ENCODE data around the gene PGAP2. TPM values are rescaled to one million over a fixed set of nuclear protein-coding genes. Genes with fewer than 3 reads are reported as not detected.
"Not testable (repeated sequence)": the region's sequence is repeated elsewhere in the genome, so short reads cannot be mapped to it uniquely, and the experiment has no call there.

The PGAP2 gene
- 10 to 100 TPM; 17.8 to 19.3 TPM for total RNA-seq
- 9.5 to 10.6 reads per million in 2 donors for total RNA-seq

GRCh38 chr11:3807909-3808860 lies at the start of gene PGAP2:
TSS of gene PGAP2 (plus strand) at chr11:3808560. CDS start at chr11:3811260, 2,700 bp downstream.
- peaks cover 19% of the 10 kb centered on the region for H3K4me1 Mint-ChIP-seq
- ATAC-seq, result peak; percentile 73

GRCh38 chr11:3764266-3764665 lies 44.1 kb upstream of the PGAP2 start:
- DNase-seq, result no peak
- no peaks in the 10 kb centered on the region for H3K9me3 ChIP-seq (ENCODE audit: control insufficient read depth, low read length, poor library complexity, severe bottlenecking)
- peaks cover 4% of the 10 kb centered on the region for H3K36me3 Mint-ChIP-seq (ENCODE audit: low read depth)
- peak overlapping the region; percentile 14 for H3K27ac Mint-ChIP-seq
- H3K27me3 Mint-ChIP-seq, result no peaks in the 10 kb centered on the region
- H3K4me1 Mint-ChIP-seq, result no peaks in the 10 kb centered on the region
- ATAC-seq, result no peak
- H3K4me3 Mint-ChIP-seq, result no peak overlapping the region

More at GRCh38 chr11:3807909-3808860, at the start of gene PGAP2:
- peak within 1 kb of the TSS; percentile 96 for H3K4me3 Mint-ChIP-seq
- no peaks in the 10 kb centered on the region for H3K27me3 Mint-ChIP-seq
- peak; percentile 36 to 62 (median 59) for DNase-seq
- peak within 1 kb of the TSS; percentile 94 for H3K27ac Mint-ChIP-seq
- H3K9me3 ChIP-seq (ENCODE audit: control insufficient read depth, low read length, poor library complexity, severe bottlenecking), result no peaks in the 10 kb centered on the region
- H3K36me3 Mint-ChIP-seq (ENCODE audit: low read depth), result peaks cover 3% of the 10 kb centered on the region

GRCh38 chr11:3766836-3767235 lies 41.5 kb upstream of the PGAP2 start:
- not testable (repeated sequence) for H3K9me3 ChIP-seq (ENCODE audit: control insufficient read depth, low read length, poor library complexity, severe bottlenecking); DNase-seq; ATAC-seq; H3K36me3 Mint-ChIP-seq (ENCODE audit: low read depth); H3K4me3 Mint-ChIP-seq; H3K4me1 Mint-ChIP-seq; H3K27me3 Mint-ChIP-seq
- H3K27ac Mint-ChIP-seq, result peak overlapping the region; percentile 19

GRCh38 chr11:3767536-3767935 lies 40.8 kb upstream of the PGAP2 start:
- H3K9me3 ChIP-seq (ENCODE audit: control insufficient read depth, low read length, poor library complexity, severe bottlenecking), result no peaks in the 10 kb centered on the region
- Mint-ChIP-seq H3K27ac (peak overlapping the region; percentile 19), H3K4me1 (peaks cover 7% of the 10 kb centered on the region), H3K36me3 (ENCODE audit: low read depth) (peaks cover 10% of the 10 kb centered on the region), H3K4me3 (no peak overlapping the region), H3K27me3 (no peaks in the 10 kb centered on the region)
- no peak for ATAC-seq
- DNase-seq, result no peak

GRCh38 chr11:3773180-3773579 lies 35.2 kb upstream of the PGAP2 start:
- DNase-seq (no peak), ATAC-seq (no peak)
- H3K4me3 Mint-ChIP-seq, result no peak overlapping the region
- H3K4me1 Mint-ChIP-seq, result peaks cover 10% of the 10 kb centered on the region
- no peaks in the 10 kb centered on the region for H3K9me3 ChIP-seq (ENCODE audit: control insufficient read depth, low read length, poor library complexity, severe bottlenecking)
- H3K27me3 Mint-ChIP-seq, result no peaks in the 10 kb centered on the region
- H3K27ac Mint-ChIP-seq, result no peak overlapping the region
- H3K36me3 Mint-ChIP-seq (ENCODE audit: low read depth), result peaks cover 13% of the 10 kb centered on the region

GRCh38 chr11:3775736-3776406 lies 32.5 kb upstream of the PGAP2 start:
- ATAC-seq (no peak), DNase-seq (no peak)
- no peaks in the 10 kb centered on the region for H3K9me3 ChIP-seq (ENCODE audit: control insufficient read depth, low read length, poor library complexity, severe bottlenecking)
- peaks cover 18% of the 10 kb centered on the region for H3K36me3 Mint-ChIP-seq (ENCODE audit: low read depth)
- H3K4me3 Mint-ChIP-seq, result no peak overlapping the region
- H3K27me3 Mint-ChIP-seq, result no peaks in the 10 kb centered on the region
- peaks cover 13% of the 10 kb centered on the region for H3K4me1 Mint-ChIP-seq
- H3K27ac Mint-ChIP-seq, result peak overlapping the region; percentile 59

GRCh38 chr11:3781423-3781822 lies 26.9 kb upstream of the PGAP2 start:
- Mint-ChIP-seq H3K4me3 (no peak overlapping the region), H3K4me1 (peaks cover 26% of the 10 kb centered on the region), H3K27me3 (no peaks in the 10 kb centered on the region), H3K27ac (peak overlapping the region; percentile 57), H3K36me3 (ENCODE audit: low read depth) (peaks cover 4% of the 10 kb centered on the region)
- no peak for DNase-seq
- H3K9me3 ChIP-seq (ENCODE audit: control insufficient read depth, low read length, poor library complexity, severe bottlenecking), result no peaks in the 10 kb centered on the region
- ATAC-seq, result no peak

- Mint-ChIP-seq H3K4me3 (no peak overlapping the region), H3K36me3 (ENCODE audit: low read depth) (peaks cover 4% of the 10 kb centered on the region), H3K4me1 (peaks cover 36% of the 10 kb centered on the region), H3K27ac (peak overlapping the region; percentile 11), H3K27me3 (no peaks in the 10 kb centered on the region)
- ATAC-seq (no peak), DNase-seq (no peak)
- no peaks in the 10 kb centered on the region for H3K9me3 ChIP-seq (ENCODE audit: control insufficient read depth, low read length, poor library complexity, severe bottlenecking)
Observed at GRCh38 chr11:3782963-3783362, 25.4 kb upstream of the PGAP2 start.

- H3K9me3 ChIP-seq (ENCODE audit: control insufficient read depth, low read length, poor library complexity, severe bottlenecking), result no peaks in the 10 kb centered on the region
- peaks cover 1% of the 10 kb centered on the region for H3K36me3 Mint-ChIP-seq (ENCODE audit: low read depth)
- peak overlapping the region; percentile 4 for H3K4me3 Mint-ChIP-seq
- ATAC-seq (no peak), DNase-seq (no peak)
- peak overlapping the region; percentile 98 for H3K27ac Mint-ChIP-seq
- no peaks in the 10 kb centered on the region for H3K27me3 Mint-ChIP-seq
- H3K4me1 Mint-ChIP-seq, result peaks cover 35% of the 10 kb centered on the region
Observed at GRCh38 chr11:3783611-3784010, 24.7 kb upstream of the PGAP2 start.

- H3K9me3 ChIP-seq (ENCODE audit: control insufficient read depth, low read length, poor library complexity, severe bottlenecking), result no peaks in the 10 kb centered on the region
- Mint-ChIP-seq H3K27ac (peak overlapping the region; percentile 98), H3K4me1 (peaks cover 39% of the 10 kb centered on the region), H3K4me3 (peak overlapping the region; percentile 59), H3K36me3 (ENCODE audit: low read depth) (no peaks in the 10 kb centered on the region), H3K27me3 (no peaks in the 10 kb centered on the region)
- ATAC-seq, result no peak
- DNase-seq, result no peak
Observed at GRCh38 chr11:3786781-3787428, 21.5 kb upstream of the PGAP2 start.

- not testable (repeated sequence) for H3K27ac Mint-ChIP-seq; H3K36me3 Mint-ChIP-seq (ENCODE audit: low read depth); H3K9me3 ChIP-seq (ENCODE audit: control insufficient read depth, low read length, poor library complexity, severe bottlenecking); ATAC-seq; H3K27me3 Mint-ChIP-seq; DNase-seq
- H3K4me3 Mint-ChIP-seq, result peak overlapping the region; percentile 12
- peaks cover 27% of the 10 kb centered on the region for H3K4me1 Mint-ChIP-seq
Observed at GRCh38 chr11:3794387-3794786, 14.0 kb upstream of the PGAP2 start.

GRCh38 chr11:3795131-3796001 lies 13.0 kb upstream of the PGAP2 start:
- Mint-ChIP-seq H3K4me3 (peak overlapping the region; percentile 95), H3K27me3 (no peaks in the 10 kb centered on the region), H3K27ac (peak overlapping the region; percentile 99), H3K36me3 (ENCODE audit: low read depth) (no peaks in the 10 kb centered on the region), H3K4me1 (peaks cover 27% of the 10 kb centered on the region)
- H3K9me3 ChIP-seq (ENCODE audit: control insufficient read depth, low read length, poor library complexity, severe bottlenecking), result no peaks in the 10 kb centered on the region
- no peak for ATAC-seq
- no peak for DNase-seq

Data from T-helper 17 cell (primary cell).